H1 (cell line): Measurements from ENCODE around the gene GBP5. TPM values are rescaled to one million over a fixed set of nuclear protein-coding genes. Genes with fewer than 3 reads are reported as not detected.
"Not testable (repeated sequence)": the region's sequence is repeated elsewhere in the genome, so short reads cannot be mapped to it uniquely, and the experiment has no call there.

Source experiments
- CTCF ChIA-PET: fragments of 300-600 bp; sonication (Branson Sonifier 250); formaldehyde crosslinking; loops from one replicate; lab custom pipeline; 2021; ENCODE audit not compliant: partially characterized antibody; lab: Charles Lee
- POLR2A ChIA-PET: fragments of 300-600 bp; sonication (Branson Sonifier 250); formaldehyde crosslinking; loops from one replicate; lab custom pipeline; 2021; ENCODE audit warnings: inconsistent platforms; ENCODE audit not compliant: partially characterized antibody; lab: Charles Lee
- DNase-seq, 2 experiments: peaks; one replicate each; pipeline versions ENCODE4 v3.0.0 to v3.0.0-alpha.2; 2010 to 2022; ENCODE audit warnings: low spot score in 2 of 2, low read depth in 1 of 2, mixed read lengths in 1 of 2
- FAIRE-seq: peaks from 2 replicates; lab custom pipeline; 2011; peaks lifted over from hg19 to GRCh38; lab: Jason Lieb, UNC
- H2AFZ ChIP-seq: 2 replicates; pipeline ENCODE4 v1.8.1; 2012; ENCODE audit warnings: low read length, inconsistent platforms
- H2AK5ac ChIP-seq: 2 replicates; pipeline ENCODE4 v1.6.1; 2013; ENCODE audit warnings: low read depth, low read length
- H2BK120ac ChIP-seq: replicated peaks from 2 replicates; pipeline ENCODE3; 2013; ENCODE audit warnings: low read depth, low read length, inconsistent platforms
- H2BK12ac ChIP-seq: 2 replicates; pipeline ENCODE4 v1.6.1; 2013; ENCODE audit warnings: low read depth, low read length
- H2BK15ac ChIP-seq: 2 replicates; pipeline ENCODE4 v1.6.1; 2013; ENCODE audit warnings: low read length
- H2BK20ac ChIP-seq: 2 replicates; pipeline ENCODE4 v1.6.1; 2013; ENCODE audit warnings: low read length
- H2BK5ac ChIP-seq: 2 replicates; pipeline ENCODE4 v1.6.1; 2013; ENCODE audit warnings: low read depth, low read length
- H3K14ac ChIP-seq: 2 replicates; pipeline ENCODE4 v1.6.1; 2013; ENCODE audit warnings: inconsistent platforms; ENCODE audit not compliant: insufficient read length
- H3K18ac ChIP-seq: 2 replicates; pipeline ENCODE4 v1.6.1; 2013; ENCODE audit warnings: low read length; ENCODE audit errors: extremely low read depth
- H3K23ac ChIP-seq: 2 replicates; pipeline ENCODE4 v1.6.1; 2013; ENCODE audit warnings: inconsistent platforms; ENCODE audit not compliant: insufficient read length
- H3K23me2 ChIP-seq: 2 replicates; pipeline ENCODE4 v1.6.1; 2013; ENCODE audit warnings: low read depth, low read length
- H3K27ac ChIP-seq: 2 replicates; pipeline ENCODE4 v1.6.1; 2011; ENCODE audit warnings: low read depth, low read length, inconsistent platforms
- H3K27me3 ChIP-seq, 4 experiments: replicated peaks in 1 of 4; 1 replicate in 1 of 4; 2 replicates in 3 of 4; pipeline versions ENCODE4 v1.6.1 to v1.8.1; 2011 to 2013; ENCODE audit warnings: low read length in 3 of 4, mild to moderate bottlenecking in 3 of 4, inconsistent platforms in 2 of 4, mixed read lengths in 2 of 4, moderate library complexity in 1 of 4; ENCODE audit not compliant: control insufficient read depth in 3 of 4, insufficient read depth in 3 of 4; ENCODE audit errors: extremely low read depth in 1 of 4
- H3K36me3 ChIP-seq, 4 experiments: 2 replicates each; pipeline versions ENCODE4 v1.6.1 to v1.8.1; 2011 to 2013; ENCODE audit warnings: mild to moderate bottlenecking in 4 of 4, low read length in 3 of 4, moderate library complexity in 2 of 4, control low read depth in 1 of 4, inconsistent platforms in 1 of 4; ENCODE audit not compliant: insufficient read depth in 4 of 4, control insufficient read depth in 2 of 4
- H3K4ac ChIP-seq: replicated peaks from 2 replicates; pipeline ENCODE3; 2013; ENCODE audit warnings: low read length, low read depth, mixed read lengths, inconsistent platforms; ENCODE audit not compliant: insufficient read length
- H3K4me1 ChIP-seq, 4 experiments: replicated peaks in 1 of 4; 1 replicate in 1 of 4; 2 replicates in 3 of 4; pipeline versions ENCODE4 v1.6.1 to v1.8.1; 2011 to 2013; ENCODE audit warnings: low read length in 3 of 4, inconsistent platforms in 2 of 4, mixed read lengths in 1 of 4; ENCODE audit not compliant: insufficient read depth in 4 of 4, control insufficient read depth in 3 of 4
- H3K4me2 ChIP-seq, 2 experiments: 2 replicates each; pipeline versions ENCODE4 v1.6.1 to v1.8.1; 2011 to 2013; ENCODE audit warnings: low read depth in 2 of 2, low read length in 2 of 2, control low read depth in 1 of 2, inconsistent platforms in 1 of 2, mild to moderate bottlenecking in 1 of 2; ENCODE audit not compliant: insufficient read depth in 1 of 2
- H3K4me3 ChIP-seq, 4 experiments: fragments of 200-600, 300-600 bp in 1 of 4; sonication (generic), shearing (Covaris generic), sonication (Bioruptor Twin) in 1 of 4; 2 replicates each; pipeline versions ENCODE4 v1.5.1 to v1.8.1; 2011 to 2016; ENCODE audit warnings: low read length in 4 of 4, low read depth in 3 of 4, control low read depth in 2 of 4, inconsistent platforms in 2 of 4, mild to moderate bottlenecking in 2 of 4, mixed read lengths in 1 of 4, moderate library complexity in 1 of 4; ENCODE audit not compliant: insufficient read depth in 2 of 4; ENCODE audit errors: extremely low read depth in 1 of 4
- H3K56ac ChIP-seq: replicated peaks from 2 replicates; pipeline ENCODE3; 2013; ENCODE audit warnings: low read depth, mild to moderate bottlenecking, mixed read lengths, low read length, inconsistent platforms; ENCODE audit not compliant: insufficient read length
- H3K79me1 ChIP-seq: 2 replicates; pipeline ENCODE4 v1.6.1; 2013; ENCODE audit warnings: low read depth, low read length, control low read depth
- H3K79me2 ChIP-seq, 2 experiments: 2 replicates each; pipeline versions ENCODE4 v1.6.1 to v1.8.1; 2012 to 2013; ENCODE audit warnings: low read length in 2 of 2, mild to moderate bottlenecking in 2 of 2, inconsistent platforms in 1 of 2; ENCODE audit not compliant: insufficient read depth in 2 of 2, control insufficient read depth in 1 of 2
- H3K9ac ChIP-seq, 4 experiments: replicated peaks in 1 of 4; 1 replicate in 1 of 4; 2 replicates in 3 of 4; pipeline versions ENCODE4 v1.6.1 to v1.8.1; 2011 to 2013; ENCODE audit warnings: low read depth in 3 of 4, low read length in 3 of 4, control low read depth in 2 of 4, mild to moderate bottlenecking in 2 of 4, moderate library complexity in 2 of 4, inconsistent platforms in 1 of 4; ENCODE audit errors: extremely low read depth in 1 of 4
- H3K9me3 ChIP-seq, 2 experiments: 2 replicates each; pipeline versions ENCODE4 v1.6.1 to v1.8.1; 2012 to 2013; ENCODE audit warnings: mild to moderate bottlenecking in 2 of 2, moderate library complexity in 2 of 2, control low read depth in 1 of 2, inconsistent platforms in 1 of 2, low read depth in 1 of 2, low read length in 1 of 2, mixed read lengths in 1 of 2; ENCODE audit not compliant: insufficient read depth in 2 of 2
- H4K20me1 ChIP-seq, 2 experiments: replicated peaks in 1 of 2; 2 replicates each; pipeline versions ENCODE3 to v1.8.1; 2011 to 2013; ENCODE audit warnings: inconsistent platforms in 2 of 2, low read length in 2 of 2, mild to moderate bottlenecking in 1 of 2; ENCODE audit not compliant: insufficient read depth in 2 of 2, control insufficient read depth in 1 of 2
- H4K5ac ChIP-seq: 2 replicates; pipeline ENCODE4 v1.6.1; 2013; ENCODE audit warnings: low read length, low read depth, mixed read lengths, inconsistent platforms; ENCODE audit not compliant: insufficient read length
- H4K8ac ChIP-seq: 2 replicates; pipeline ENCODE4 v1.8.0; 2013; ENCODE audit warnings: mild to moderate bottlenecking, moderate library complexity, low read length, inconsistent platforms; ENCODE audit not compliant: insufficient read depth; ENCODE audit errors: extremely low read depth
- H4K91ac ChIP-seq: replicated peaks from 2 replicates; pipeline ENCODE3; 2013; ENCODE audit warnings: low read length, mixed read lengths, inconsistent platforms; ENCODE audit not compliant: insufficient read length
- CHD2 ChIP-seq: IDR thresholded peaks from 2 replicates; pipeline ENCODE4 v1.6.1; 2012; ENCODE audit warnings: low read length, improper control_type of control experiment
- FOSL1 ChIP-seq: IDR thresholded peaks from 2 replicates; pipeline ENCODE4 v1.6.1; 2011; ENCODE audit warnings: mild to moderate bottlenecking, low read depth, low read length, moderate library complexity; ENCODE audit not compliant: insufficient read depth
- NANOG ChIP-seq: IDR thresholded peaks from 2 replicates; pipeline ENCODE4 v1.6.1; 2011; ENCODE audit warnings: low read length, low read depth, mild to moderate bottlenecking, inconsistent platforms; ENCODE audit not compliant: insufficient read depth, poor library complexity, severe bottlenecking
- WGBS, 2 experiments: shearing (Covaris generic) in 1 of 2; methylation state at CpG; one replicate each; pipeline versions ENCODE4 v1.1.6 to v1.1.7; 2013 to 2015; ENCODE audit warnings: low lambda C conversion rate in 2 of 2, mixed read lengths in 2 of 2, inconsistent platforms in 1 of 2, low coverage in 1 of 2, missing lambda C conversion rate in 1 of 2; ENCODE audit not compliant: insufficient replicate concordance in 2 of 2, insufficient coverage in 1 of 2, insufficient read length in 1 of 2; ENCODE audit errors: extremely low coverage in 1 of 2, missing lambda C conversion rate in 1 of 2; 5-methylcytosine and 5-hydroxymethylcytosine counted together
- polyA plus RNA-seq, 7 experiments: library from polyadenylated mRNA; depleted of rRNA in 3 of 7; stranded (reverse) in 5 of 7; unstranded in 2 of 7; fragments of >200 nt in 5 of 7; fragments of 200-250 nt in 2 of 7; gene quantifications; 1 replicate in 5 of 7; 2 replicates in 1 of 7; 4 replicates in 1 of 7; pipeline versions ENCODE4 v1.2.1 to v1.2.3, GENCODE V29; 2011 to 2013; ENCODE audit warnings: missing spikeins in 2 of 7, mixed read lengths in 2 of 7
- total RNA-seq: library from RNA; stranded (reverse); fragmentation: NEBNext Ultra II Directional; extraction: Animal tissue kit (Norgen Biotek cat#: 25700); gene quantifications from 2 replicates; pipeline ENCODE4 v1.2.1, GENCODE V29; 2021
- TF ChIP-seq, protein P1 (sequence below): IDR thresholded peaks from 2 replicates; pipeline ENCODE4 v1.6.1; 2011; ENCODE audit warnings: low read length, improper control_type of control experiment

GBP5 gene
- total and polyA plus RNA-seq, 2 of the 8 experiments (the other 6 are each of a cell fraction or from before 2014, with no cell fraction given), result not detected

DNA sequence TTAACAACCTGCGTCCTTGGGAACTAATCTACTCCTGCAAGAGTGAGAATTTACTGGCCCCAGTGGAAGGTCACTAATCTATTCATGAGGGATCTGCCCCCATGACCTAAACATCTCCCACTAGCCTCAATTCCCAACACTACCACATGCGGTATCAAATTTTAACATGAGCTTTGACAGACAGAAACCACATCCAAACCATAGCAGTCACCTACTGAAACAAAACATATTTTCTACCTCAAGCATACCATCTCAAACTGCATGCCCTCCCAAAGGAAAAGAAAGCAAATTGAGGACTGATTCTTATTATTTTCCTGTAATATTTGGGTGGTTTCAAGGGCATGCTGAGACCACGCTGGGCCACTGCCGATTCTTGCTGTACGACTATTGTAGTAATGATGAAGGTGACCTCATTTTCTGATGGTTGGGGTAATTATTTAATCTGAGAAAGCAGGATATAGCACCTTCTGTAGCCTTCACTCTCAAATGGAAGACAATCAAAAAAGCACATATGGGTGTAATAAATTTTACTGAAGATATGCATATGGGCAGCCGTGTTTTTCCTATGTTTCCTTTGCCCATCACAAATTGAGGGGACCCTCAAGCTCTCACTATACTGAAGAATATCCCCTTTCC is 13.2 kb upstream of the GBP5 start (continued):
- TF ChIP-seq CHD2, result no peak
- no peak for TF ChIP-seq FOSL1
- TF ChIP-seq NANOG, result no peak
- TF ChIP-seq, protein P1, sequence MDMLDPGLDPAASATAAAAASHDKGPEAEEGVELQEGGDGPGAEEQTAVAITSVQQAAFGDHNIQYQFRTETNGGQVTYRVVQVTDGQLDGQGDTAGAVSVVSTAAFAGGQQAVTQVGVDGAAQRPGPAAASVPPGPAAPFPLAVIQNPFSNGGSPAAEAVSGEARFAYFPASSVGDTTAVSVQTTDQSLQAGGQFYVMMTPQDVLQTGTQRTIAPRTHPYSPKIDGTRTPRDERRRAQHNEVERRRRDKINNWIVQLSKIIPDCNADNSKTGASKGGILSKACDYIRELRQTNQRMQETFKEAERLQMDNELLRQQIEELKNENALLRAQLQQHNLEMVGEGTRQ, result no peak

DNA sequence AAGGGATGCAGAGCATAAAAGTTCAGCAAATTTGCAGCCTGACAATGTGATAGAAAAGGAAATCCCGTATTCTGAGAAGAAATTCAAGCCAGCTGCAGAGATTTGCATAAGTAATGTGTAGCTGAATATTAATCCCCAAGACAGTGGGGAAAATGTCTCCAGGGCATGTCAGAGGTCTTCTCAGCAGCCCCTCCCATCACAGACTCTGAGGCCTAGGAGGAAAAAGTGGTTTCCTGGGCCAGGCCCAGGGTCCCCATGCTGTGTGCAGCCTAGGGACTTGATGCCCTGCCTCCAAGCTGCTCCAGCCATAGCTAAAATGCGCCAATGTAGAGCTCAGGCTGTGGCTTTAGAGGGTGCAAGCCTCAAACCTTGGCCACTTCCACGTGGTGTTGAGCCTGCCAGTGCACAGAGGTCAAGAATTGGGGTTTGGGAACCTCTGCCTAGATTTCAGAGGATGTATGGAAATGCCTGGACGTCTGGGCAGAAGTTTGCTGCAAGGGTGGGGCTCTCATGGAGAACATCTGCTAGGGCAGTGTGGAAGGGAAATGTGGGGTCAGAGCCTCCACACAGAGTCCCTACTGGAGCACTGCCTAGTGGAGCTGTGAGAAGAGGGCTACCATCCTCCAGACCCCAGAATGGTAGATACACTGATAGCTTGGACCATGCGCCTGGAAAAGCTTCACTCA is 11.6 kb upstream of the GBP5 start:
- H3K4me1 ChIP-seq, H3K27me3 ChIP-seq, H4K8ac ChIP-seq, H3K23me2 ChIP-seq, H3K4me3 ChIP-seq, H3K9ac ChIP-seq, H3K27ac ChIP-seq, H3K14ac ChIP-seq, H2BK15ac ChIP-seq, H2BK12ac ChIP-seq, H2BK120ac ChIP-seq, H2AK5ac ChIP-seq, H4K91ac ChIP-seq, FAIRE-seq, H3K9me3 ChIP-seq, H3K36me3 ChIP-seq, H2BK5ac ChIP-seq, H3K4me2 ChIP-seq, H4K5ac ChIP-seq, H3K79me1 ChIP-seq, DNase-seq, H3K23ac ChIP-seq, H2BK20ac ChIP-seq, H3K56ac ChIP-seq, H3K18ac ChIP-seq, H3K79me2 ChIP-seq, H4K20me1 ChIP-seq, H3K4ac ChIP-seq, POLR2A ChIA-PET, H2AFZ ChIP-seq: not testable (repeated sequence)
- CTCF ChIA-PET, result interaction anchor here (0.9 to 1.2 kb wide), 2 partner anchors 67 to 72 kb away, joined by 3 to 4 read pairs; no protein-coding TSS in a partner anchor
- WGBS, 2 experiments, result 84% methylated on average over 5 of the region's 5 CpGs; no CpG with 5 or more reads in 1 of the 2 experiments
